ENCODE measurements around the gene KIRREL3. TPM values are rescaled to one million over a fixed set of nuclear protein-coding genes. Genes with fewer than 3 reads are reported as not detected.
"Not testable (repeated sequence)": the region's sequence is repeated elsewhere in the genome, so short reads cannot be mapped to it uniquely, and the experiment has no call there.

Gene KIRREL3
- total RNA-seq, 2 donors from 2014 or later = 0.61 to 0.64 TPM

DNA sequence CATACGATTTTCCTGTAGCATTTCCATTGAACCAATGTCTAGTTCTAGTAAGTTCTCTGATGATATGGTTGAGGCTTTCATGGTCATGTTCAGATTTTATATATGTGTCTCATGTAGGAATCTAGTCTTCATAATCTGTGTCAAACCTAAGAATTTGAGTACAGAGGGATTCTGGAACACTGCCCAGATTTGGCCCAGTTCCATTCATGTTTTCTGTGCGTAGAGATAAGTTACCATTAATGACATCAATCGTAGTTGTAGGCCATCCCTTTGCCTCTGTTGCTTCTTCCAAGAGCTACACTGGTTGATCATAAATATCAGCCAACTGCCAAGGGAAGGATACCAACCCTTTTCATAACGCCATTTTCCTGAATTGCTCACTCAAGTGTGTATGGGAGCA lies 621.8 kb downstream of the KIRREL3 start:
- no peaks in the 10 kb centered on the region for H3K9me3 ChIP-seq
- no peak overlapping the region for H3K9ac ChIP-seq (ENCODE audit: low read depth in 2 of 2, low read length in 2 of 2)
- intact Hi-C loops (cut with DNase I) = no loop called here
- no peaks in the 10 kb centered on the region for H3K27me3 ChIP-seq
- no peak for DNase-seq
- TF ChIP-seq, protein P1, sequence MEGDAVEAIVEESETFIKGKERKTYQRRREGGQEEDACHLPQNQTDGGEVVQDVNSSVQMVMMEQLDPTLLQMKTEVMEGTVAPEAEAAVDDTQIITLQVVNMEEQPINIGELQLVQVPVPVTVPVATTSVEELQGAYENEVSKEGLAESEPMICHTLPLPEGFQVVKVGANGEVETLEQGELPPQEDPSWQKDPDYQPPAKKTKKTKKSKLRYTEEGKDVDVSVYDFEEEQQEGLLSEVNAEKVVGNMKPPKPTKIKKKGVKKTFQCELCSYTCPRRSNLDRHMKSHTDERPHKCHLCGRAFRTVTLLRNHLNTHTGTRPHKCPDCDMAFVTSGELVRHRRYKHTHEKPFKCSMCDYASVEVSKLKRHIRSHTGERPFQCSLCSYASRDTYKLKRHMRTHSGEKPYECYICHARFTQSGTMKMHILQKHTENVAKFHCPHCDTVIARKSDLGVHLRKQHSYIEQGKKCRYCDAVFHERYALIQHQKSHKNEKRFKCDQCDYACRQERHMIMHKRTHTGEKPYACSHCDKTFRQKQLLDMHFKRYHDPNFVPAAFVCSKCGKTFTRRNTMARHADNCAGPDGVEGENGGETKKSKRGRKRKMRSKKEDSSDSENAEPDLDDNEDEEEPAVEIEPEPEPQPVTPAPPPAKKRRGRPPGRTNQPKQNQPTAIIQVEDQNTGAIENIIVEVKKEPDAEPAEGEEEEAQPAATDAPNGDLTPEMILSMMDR (IDR thresholded peaks at IDR 0.05) = no peak
- no peak overlapping the region for H3K4me3 ChIP-seq
- H3K27ac ChIP-seq = no peak overlapping the region
- H3K36me3 ChIP-seq = no peaks in the 10 kb centered on the region
- H3K4me1 ChIP-seq = peaks cover 2% of the 10 kb centered on the region

DNA sequence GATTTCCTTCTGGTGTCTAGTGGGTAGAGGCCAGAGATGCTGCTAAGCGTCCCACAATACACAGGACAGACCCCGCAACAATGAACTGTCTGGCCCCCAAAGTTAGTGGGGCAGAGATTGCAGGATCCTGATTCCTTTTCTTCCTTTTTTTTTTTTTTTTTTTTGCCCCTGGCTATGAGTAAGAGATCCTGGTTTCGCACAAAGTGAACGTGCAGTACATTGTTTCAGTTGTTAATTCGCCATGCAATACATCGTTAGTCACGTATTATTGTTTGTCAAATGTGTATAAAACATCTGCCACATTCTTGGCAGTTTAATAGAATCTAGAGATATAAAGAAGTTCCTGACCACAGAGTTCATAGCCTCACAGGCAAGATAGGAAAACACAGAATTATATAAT lies 624.8 kb downstream of the KIRREL3 start:
- no peak overlapping the region for H3K4me3 ChIP-seq
- no peak for DNase-seq
- H3K4me1 ChIP-seq = no peaks in the 10 kb centered on the region
- TF ChIP-seq, protein P1 (IDR thresholded peaks at IDR 0.05) = no peak
- no peaks in the 10 kb centered on the region for H3K9me3 ChIP-seq
- H3K27ac ChIP-seq = peak overlapping the region; percentile 35
- intact Hi-C loops (cut with DNase I) = no loop called here
- no peaks in the 10 kb centered on the region for H3K27me3 ChIP-seq
- no peaks in the 10 kb centered on the region for H3K36me3 ChIP-seq
- no peak overlapping the region for H3K9ac ChIP-seq (ENCODE audit: low read depth in 2 of 2, low read length in 2 of 2)

DNA sequence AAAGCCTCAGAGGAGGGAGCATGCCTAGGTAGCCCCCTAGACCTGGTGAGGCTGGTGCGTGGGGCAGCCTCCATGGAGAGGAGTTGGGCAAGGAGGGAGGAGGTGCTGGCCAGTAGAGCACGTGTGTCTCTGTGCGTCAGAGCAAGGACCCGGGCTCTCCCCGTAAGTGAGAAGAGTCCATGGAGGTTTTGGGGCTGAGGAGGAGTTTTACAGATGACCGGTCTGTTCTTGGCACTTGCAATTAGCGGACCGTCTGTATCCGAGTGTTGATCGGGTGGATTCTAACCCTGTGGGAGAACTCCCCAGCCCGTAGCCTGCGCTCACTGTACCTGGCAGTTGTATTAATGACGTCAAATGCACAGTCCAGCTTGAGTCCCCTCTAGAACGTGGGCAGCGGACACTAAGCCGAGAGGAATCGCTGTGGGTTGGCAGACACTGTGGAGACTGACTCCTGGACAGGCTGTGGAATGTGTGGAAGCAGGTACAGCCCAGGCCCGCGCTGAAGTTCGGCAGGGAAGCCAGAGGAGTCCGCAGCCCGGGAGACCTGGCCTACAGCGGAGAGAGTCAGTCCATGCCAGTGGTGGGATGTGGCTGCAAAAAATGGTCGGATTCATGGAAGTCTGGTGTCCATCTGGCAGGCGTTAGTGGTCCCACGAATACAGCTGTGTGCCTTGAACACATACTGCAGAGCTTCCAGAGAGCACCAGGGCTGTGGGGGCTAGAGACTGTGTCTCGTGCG lies 625.8 kb downstream of the KIRREL3 start:
- H3K36me3 ChIP-seq; H3K27me3 ChIP-seq; H3K9me3 ChIP-seq; H3K9ac ChIP-seq (ENCODE audit: low read depth in 2 of 2, low read length in 2 of 2); H3K4me3 ChIP-seq; intact Hi-C loops (cut with DNase I); DNase-seq; H3K4me1 ChIP-seq; H3K27ac ChIP-seq: not testable (repeated sequence)

DNA sequence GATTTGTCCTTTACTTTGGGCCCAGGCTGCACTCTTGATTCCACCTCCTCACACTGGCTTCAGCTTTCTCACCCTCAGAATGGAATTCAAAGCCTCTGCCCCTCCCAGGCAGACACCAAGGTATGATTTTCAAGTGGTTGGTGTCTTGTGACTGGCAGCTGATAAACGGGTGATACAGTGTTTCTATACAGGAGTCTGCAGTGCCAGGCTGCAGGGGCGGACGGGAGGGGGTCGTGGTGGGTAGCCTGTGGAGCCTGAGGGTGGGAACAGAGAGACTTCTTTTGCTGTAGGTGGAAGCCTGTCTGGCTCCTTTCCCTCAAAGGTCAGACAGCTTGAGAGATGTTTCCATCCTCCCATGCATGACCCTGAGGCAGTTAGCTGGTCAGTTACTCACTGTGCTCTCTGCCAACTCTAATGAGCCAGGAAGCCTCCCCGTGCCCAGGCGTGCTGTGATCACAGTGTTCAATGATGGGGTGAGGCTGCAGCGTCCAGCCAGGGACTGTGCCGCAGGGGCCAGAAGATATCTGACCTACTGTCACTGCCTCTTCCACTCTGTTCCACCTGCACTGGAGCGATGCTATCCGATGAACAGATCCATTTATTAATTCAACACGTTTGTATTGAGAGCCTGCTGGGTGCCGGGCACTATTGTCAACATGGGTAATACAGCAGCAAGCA lies 627.0 kb downstream of the KIRREL3 start:
- DNase-seq; H3K4me3 ChIP-seq; H3K9ac ChIP-seq (ENCODE audit: low read depth in 2 of 2, low read length in 2 of 2): not testable (repeated sequence)

More for the DNA sequence above, 627.0 kb downstream of the KIRREL3 start:
- H3K4me1 ChIP-seq; H3K36me3 ChIP-seq; H3K27ac ChIP-seq; intact Hi-C loops (cut with DNase I); H3K27me3 ChIP-seq; H3K9me3 ChIP-seq: not testable (repeated sequence)

Small RNA genes within 50 kb of the gene (microRNA-seq; reads per million reads assigned to microRNA genes)
- not detected for gene MIR3167
